ENCODE measurements around the gene CDX2. TPM values are rescaled to one million over a fixed set of nuclear protein-coding genes. Genes with fewer than 3 reads are reported as not detected.

CDX2 gene
- total and polyA plus RNA-seq, 2 donors (not counting 1 experiment from before 2014, with no cell fraction given), result not detected

GRCh38 chr13:27928353-27928804 lies 40.7 kb downstream of the CDX2 start:
- POLR2A ChIA-PET, result no interaction called here
- no peaks in the 10 kb centered on the region for H3K36me3 ChIP-seq (replicated peaks in 1 of 2; ENCODE audit: control extremely low read depth in 1 of 2, control insufficient read depth in 1 of 2, extremely low read depth in 1 of 2, insufficient read depth in 2 of 2, low read length in 1 of 2)
- 16% methylated on average over 26 of the region's 26 CpGs for WGBS (ENCODE audit: insufficient coverage)
- DNase-seq (peak; percentile 40), ATAC-seq (ENCODE audit: low read depth) (no peak)
- CTCF ChIA-PET, result interaction anchor here (1.2 to 1.3 kb wide), 2 partner anchors 25 kb away, joined by 3 to 4 read pairs; no protein-coding TSS in a partner anchor
- Mint-ChIP-seq H3K27ac (no peak overlapping the region), H3K9me3 (ENCODE audit: insufficient read depth) (no peaks in the 10 kb centered on the region), H3K27me3 (peaks cover 74% of the 10 kb centered on the region), H3K4me3 (no peak overlapping the region), H3K4me1 (peaks cover 29% of the 10 kb centered on the region)
- no peaks in the 10 kb centered on the region for H4K20me1 ChIP-seq (ENCODE audit: control insufficient read depth, insufficient read depth, low read length, poor library complexity, severe bottlenecking)
- TF ChIP-seq CTCF (IDR thresholded peaks at IDR 0.05) (no peak), EZH2 (IDR thresholded peaks at IDR 0.05; ENCODE audit: borderline replicate concordance, insufficient read depth, low read depth, low read length, poor library complexity, severe bottlenecking) (no peak)
- no peak overlapping the region for H3K27ac ChIP-seq (ENCODE audit: low read length in 2 of 2)
- H3K4me2 ChIP-seq (replicated peaks; ENCODE audit: low read depth, low read length, poor library complexity, severe bottlenecking), result no peak overlapping the region
- peaks cover 0 to 79% (median 74%) of the 10 kb centered on the region in 4 experiments for H3K27me3 ChIP-seq (replicated peaks in 1 of 4; ENCODE audit: control extremely low read depth in 1 of 4, control insufficient read depth in 3 of 4, insufficient read depth in 4 of 4, low read length in 3 of 4)
- H3K4me3 ChIP-seq (ENCODE audit: control extremely low read depth in 1 of 5, extremely low read depth in 1 of 5, insufficient read depth in 1 of 5, low read depth in 2 of 5, low read length in 4 of 5), result no peak overlapping the region
- H3K4me1 ChIP-seq (ENCODE audit: control insufficient read depth in 2 of 2, insufficient read depth in 2 of 2, low read length in 2 of 2), result peaks cover 27 to 53% of the 10 kb centered on the region in 2 donors
- H2AFZ ChIP-seq (ENCODE audit: insufficient read depth, low read depth, low read length, poor library complexity, severe bottlenecking), result no peak overlapping the region
- H3K9ac ChIP-seq (ENCODE audit: low read length), result no peak overlapping the region
- peaks cover 0 to 50% (median 5%) of the 10 kb centered on the region in 3 donors for H3K9me3 ChIP-seq (ENCODE audit: control extremely low read depth in 1 of 3, control insufficient read depth in 2 of 3, insufficient read depth in 1 of 3, low read length in 2 of 3)
- no peaks in the 10 kb centered on the region for H3K79me2 ChIP-seq (ENCODE audit: control insufficient read depth, insufficient read depth, low read length)
- intact Hi-C loops (cut with micrococcal nuclease), result no loop called here

- no peak for TF ChIP-seq CTCF (IDR thresholded peaks at IDR 0.05)
- TF ChIP-seq EZH2 (IDR thresholded peaks at IDR 0.05; ENCODE audit: borderline replicate concordance, insufficient read depth, low read depth, low read length, poor library complexity, severe bottlenecking), result no peak
Observed at GRCh38 chr13:27927444-27928352, 41.4 kb downstream of the CDX2 start.

More at GRCh38 chr13:27927444-27928352, 41.4 kb downstream of the CDX2 start:
- Histone ChIP-seq H3K27me3 (replicated peaks in 1 of 4; ENCODE audit: control extremely low read depth in 1 of 4, control insufficient read depth in 3 of 4, insufficient read depth in 4 of 4, low read length in 3 of 4) (peaks cover 0 to 82% (median 79%) of the 10 kb centered on the region in 4 experiments), H3K36me3 (replicated peaks in 1 of 2; ENCODE audit: control extremely low read depth in 1 of 2, control insufficient read depth in 1 of 2, extremely low read depth in 1 of 2, insufficient read depth in 2 of 2, low read length in 1 of 2) (no peaks in the 10 kb centered on the region), H3K4me1 (ENCODE audit: control insufficient read depth in 2 of 2, insufficient read depth in 2 of 2, low read length in 2 of 2) (peaks cover 28 to 60% of the 10 kb centered on the region in 2 donors), H3K9me3 (ENCODE audit: control extremely low read depth in 1 of 3, control insufficient read depth in 2 of 3, insufficient read depth in 1 of 3, low read length in 2 of 3) (peaks cover 0 to 57% (median 11%) of the 10 kb centered on the region in 3 donors), H3K4me3 (ENCODE audit: control extremely low read depth in 1 of 5, extremely low read depth in 1 of 5, insufficient read depth in 1 of 5, low read depth in 2 of 5, low read length in 4 of 5) (no peak overlapping the region), H3K4me2 (replicated peaks; ENCODE audit: low read depth, low read length, poor library complexity, severe bottlenecking) (peak overlapping the region; percentile 22), H3K9ac (ENCODE audit: low read length) (no peak overlapping the region), H4K20me1 (ENCODE audit: control insufficient read depth, insufficient read depth, low read length, poor library complexity, severe bottlenecking) (no peaks in the 10 kb centered on the region), H3K79me2 (ENCODE audit: control insufficient read depth, insufficient read depth, low read length) (no peaks in the 10 kb centered on the region), H2AFZ (ENCODE audit: insufficient read depth, low read depth, low read length, poor library complexity, severe bottlenecking) (peak overlapping the region; percentile 3), H3K27ac (ENCODE audit: low read length in 2 of 2) (no peak overlapping the region)
- 14% methylated on average over 46 of the region's 53 CpGs for WGBS (ENCODE audit: insufficient coverage)
- intact Hi-C loops (cut with micrococcal nuclease), result no loop called here
- no peak for ATAC-seq (ENCODE audit: low read depth)
- H3K4me3 Mint-ChIP-seq, result no peak overlapping the region
- peaks cover 30% of the 10 kb centered on the region for H3K4me1 Mint-ChIP-seq
- no peak for DNase-seq
- ChIA-PET POLR2A (no interaction called here), CTCF (interaction anchor here (0.9 to 1.3 kb wide), 2 partner anchors 12 to 26 kb away, joined by 3 to 4 read pairs; no protein-coding TSS in a partner anchor)
- peaks cover 77% of the 10 kb centered on the region for H3K27me3 Mint-ChIP-seq
- no peaks in the 10 kb centered on the region for H3K9me3 Mint-ChIP-seq (ENCODE audit: insufficient read depth)
- peak overlapping the region; percentile 66 for H3K27ac Mint-ChIP-seq

Measured in B cell (primary cell).